Stimulated activated CD4-positive, alpha-beta T cell treated with anti-CD3 and anti-CD28 coated beads, TNF-alpha, amount 100 ng/mL, for 4 hours (primary cell): ENCODE measurements around the gene ADSS2.
"Not testable (repeated sequence)": the region's sequence is repeated elsewhere in the genome, so short reads cannot be mapped to it uniquely, and the experiment has no call there.

Experiments used
- DNase-seq, 3 experiments: peaks; one replicate each; pipeline ENCODE4 v3.0.0-alpha.2; 2020; ENCODE audit warnings: low read depth in 3 of 3

The ADSS2 gene

DNA sequence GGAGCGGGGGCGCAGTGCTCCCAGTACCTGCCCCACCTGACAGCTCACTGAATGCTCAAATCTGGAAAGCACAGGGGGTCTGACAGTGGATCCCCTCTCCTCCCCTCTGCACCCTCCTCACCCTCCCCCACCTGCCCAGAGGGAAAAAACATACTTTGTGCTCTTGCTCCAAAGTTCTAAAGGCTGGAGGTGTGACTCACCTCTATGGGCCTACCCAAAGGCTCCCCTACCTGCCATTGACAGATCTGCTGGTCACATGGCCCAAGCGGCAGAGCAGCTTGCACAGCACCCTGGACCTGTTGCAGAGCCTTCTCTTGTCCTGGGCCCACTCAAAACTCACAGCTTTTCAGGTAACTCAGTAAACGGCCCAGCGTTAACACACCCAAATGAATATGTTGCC lies 55.7 kb downstream of the ADSS2 start:
- no peak for DNase-seq

DNA sequence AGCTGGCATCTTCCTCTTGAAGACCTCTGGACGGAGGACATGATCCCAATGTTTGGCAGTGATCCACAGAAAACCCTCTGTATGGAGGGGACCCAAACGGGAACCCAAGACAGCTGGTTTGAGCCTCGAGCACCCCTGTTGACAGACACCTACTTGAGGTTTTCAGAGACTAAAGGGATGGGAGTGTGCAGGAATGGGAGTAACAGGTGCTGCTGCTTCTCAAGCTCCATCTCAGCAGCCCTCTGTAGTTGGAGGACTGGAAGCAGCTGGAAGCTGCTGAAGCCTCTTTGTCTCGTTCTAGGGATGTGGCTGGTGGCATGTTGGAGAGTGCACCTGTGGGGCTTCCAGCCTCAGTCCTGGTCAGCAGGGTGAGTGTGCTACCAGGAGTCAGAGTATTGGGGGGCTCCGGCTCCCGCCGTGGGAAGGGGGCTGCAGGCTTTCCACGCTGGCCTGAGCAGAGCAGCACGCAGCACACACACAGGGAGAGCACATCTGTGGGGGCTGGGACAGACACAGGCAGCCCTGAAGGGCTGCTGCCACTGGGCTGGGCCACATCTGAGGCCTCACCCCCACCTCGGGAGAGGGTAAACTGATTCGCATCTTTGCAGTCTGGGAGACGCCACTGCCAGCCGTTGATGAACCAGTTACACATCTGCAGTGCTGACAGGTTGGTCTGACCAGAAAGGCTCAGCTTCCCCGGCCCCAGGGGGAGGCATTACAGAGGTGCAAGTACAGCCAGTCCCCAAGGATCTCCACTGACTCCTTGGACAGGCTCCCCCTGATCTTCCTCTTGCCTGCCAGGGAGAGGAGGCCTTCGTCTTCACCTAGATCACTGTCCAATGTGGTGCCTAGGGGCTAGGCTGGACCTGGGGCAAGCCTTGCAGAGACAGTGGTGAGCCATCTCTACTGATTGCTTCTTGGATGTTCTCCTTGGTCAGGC lies 56.6 kb downstream of the ADSS2 start:
- no peak for DNase-seq

DNA sequence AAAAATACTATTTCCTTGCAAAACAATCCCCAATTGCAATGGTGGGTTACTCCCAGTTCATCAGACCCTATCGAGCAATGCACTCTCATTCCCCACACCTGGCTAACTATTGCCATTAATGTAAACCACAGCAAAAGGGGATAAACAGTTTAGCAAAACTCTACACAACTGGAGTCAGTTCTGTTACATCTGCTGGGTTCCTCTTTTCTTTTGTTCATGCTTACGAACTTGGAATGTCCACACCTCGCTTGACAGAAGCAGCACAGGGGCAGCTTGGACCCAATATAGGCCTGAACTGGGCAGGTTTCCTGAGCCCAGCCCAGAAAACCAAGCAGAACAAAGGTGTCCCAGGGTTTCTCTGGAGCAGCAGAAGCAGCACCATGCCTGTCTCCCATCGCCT lies 57.4 kb downstream of the ADSS2 start:
- no peak for DNase-seq

DNA sequence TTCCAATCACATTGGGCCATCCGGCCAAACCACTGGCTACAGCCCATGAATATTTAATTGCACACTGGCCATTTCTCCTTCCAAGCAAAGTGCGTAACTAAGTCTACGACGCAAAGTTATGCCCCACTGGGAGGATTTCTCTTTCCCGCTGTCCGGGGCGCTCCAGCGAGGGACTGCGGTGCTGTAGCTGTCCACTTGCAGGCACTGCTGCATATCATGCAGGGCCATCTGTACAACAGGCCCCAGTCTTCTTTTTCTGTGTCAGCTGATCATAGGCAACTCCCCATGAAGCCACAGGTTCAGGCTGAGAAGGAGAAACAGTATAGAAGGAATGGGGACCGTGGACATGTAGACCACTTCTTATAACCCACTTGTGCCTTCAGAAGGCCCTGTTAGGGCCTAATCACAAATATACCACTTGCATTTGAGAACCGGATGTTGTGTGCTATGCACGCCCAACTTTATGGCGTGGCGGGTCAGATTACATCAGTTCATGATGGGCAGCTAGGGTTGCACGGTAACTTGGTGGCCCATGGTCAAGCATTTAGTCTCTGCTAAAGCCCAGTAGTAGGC lies 58.0 kb downstream of the ADSS2 start:
- no peak for DNase-seq

DNA sequence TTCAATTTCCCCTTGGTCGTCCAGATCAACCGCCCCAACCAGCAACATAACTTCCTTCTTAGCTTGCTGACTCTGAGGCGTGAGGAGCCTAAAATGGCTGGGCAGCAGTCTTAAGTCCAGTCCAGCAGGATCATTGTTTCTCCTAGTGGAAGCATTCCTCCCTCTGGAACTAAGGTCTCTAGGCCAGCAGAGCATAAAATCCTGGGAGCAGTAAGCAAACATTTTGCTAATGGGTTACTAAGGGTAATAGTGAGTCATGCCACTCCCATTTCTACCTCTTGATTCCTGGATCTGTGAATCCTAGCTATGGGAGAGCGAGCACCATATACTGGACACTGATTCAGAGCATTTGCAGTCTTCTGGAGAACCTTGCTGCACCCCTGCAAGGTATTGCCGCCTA lies 59.9 kb downstream of the ADSS2 start:
- no peak for DNase-seq

GRCh38 chr1:244388961-244389360 lies 62.7 kb downstream of the ADSS2 start:
- DNase-seq, result no peak

DNA sequence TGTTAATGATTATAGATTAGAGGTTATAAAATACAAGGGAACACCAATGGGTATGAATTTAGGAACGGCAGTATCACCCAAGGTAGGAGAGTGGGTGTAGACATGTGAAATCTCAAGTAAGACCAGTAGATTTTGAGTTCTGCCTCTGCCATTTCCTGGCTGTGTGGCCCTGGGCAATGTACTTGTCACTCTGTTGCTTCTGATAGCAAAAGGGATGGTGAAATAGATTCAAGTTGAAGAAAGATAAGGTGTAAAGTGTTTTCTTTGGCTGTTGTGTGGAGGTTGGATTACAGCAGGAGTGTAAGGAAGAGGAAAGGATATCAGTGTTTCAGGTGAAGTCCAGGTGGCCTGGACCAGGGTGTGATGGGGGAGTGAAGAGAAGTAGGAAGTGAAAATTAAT lies 64.3 kb downstream of the ADSS2 start:
- no peak for DNase-seq

GRCh38 chr1:244386595-244386994 lies 65.1 kb downstream of the ADSS2 start:
- no peak for DNase-seq

DNA sequence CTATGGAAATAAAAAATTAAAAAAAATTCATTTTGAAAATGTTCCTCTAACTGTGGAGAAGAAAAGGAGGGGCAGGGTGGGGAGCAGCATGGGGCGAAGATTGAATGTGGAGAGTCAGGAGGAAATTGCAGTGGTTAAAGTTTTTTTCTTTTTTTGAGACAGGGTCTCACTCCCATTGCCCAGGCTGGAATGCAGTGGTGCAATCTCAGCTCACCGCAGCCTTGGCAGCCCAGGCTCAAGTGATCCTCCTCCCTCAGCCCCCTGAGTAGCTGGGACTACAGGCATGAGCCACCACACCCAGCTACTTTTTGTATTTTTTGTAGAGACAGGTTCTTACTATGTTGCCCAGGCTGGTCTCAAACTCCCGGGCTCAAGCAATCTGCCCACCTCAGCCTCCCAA lies 67.6 kb downstream of the ADSS2 start:
- DNase-seq, result no peak

DNA sequence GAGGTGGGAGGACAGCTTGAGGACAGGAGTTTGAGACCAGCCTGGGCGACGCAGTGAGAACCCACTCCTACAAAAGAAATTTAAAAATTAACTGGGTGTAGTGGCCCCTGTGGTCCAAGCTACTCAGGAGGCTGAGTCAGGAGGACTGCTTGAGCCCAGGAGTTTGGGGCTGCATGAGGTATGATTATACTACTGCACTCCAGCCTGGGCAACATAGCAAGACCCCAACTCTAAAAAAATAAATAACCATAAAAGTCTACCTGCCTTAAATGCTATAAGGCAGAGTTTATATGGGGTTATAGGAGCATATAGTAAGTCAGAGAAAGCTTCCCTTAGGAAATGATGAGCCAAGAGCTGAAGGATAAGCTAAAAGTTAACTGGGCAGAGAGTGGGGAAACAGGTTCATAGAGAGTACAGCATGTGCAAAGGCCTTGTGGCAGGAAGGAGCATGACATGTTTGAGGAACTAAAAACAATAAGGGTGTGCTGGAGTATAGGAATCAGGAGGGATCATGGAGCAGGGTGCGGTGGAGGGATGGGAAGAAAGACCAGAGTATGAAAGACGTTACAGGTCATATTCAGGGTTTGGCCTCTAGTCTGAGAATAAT lies 68.3 kb downstream of the ADSS2 start:
- no peak for DNase-seq

- no peak for DNase-seq
These were observed 69.7 kb downstream of the ADSS2 start for GRCh38 chr1:244381878-244382565.

DNA sequence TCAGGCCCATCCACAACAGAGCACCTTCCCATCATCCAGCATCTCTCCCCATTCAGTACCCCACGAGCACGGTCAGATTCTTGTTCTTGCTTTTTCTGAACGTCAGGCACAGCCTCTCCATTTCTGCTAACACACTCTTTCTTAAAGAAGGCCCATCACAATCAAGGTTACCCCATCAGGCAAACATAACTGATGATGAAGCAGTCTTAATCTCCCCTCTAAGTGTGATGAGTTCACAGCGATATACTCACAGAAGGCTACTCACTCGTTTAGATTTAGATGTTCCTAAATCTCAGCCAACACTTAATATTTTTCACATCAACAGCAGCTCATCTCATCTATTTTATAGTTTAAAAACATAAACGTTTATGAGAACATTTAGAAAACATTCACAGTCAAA lies 75.6 kb downstream of the ADSS2 start:
- no peak for DNase-seq

DNA sequence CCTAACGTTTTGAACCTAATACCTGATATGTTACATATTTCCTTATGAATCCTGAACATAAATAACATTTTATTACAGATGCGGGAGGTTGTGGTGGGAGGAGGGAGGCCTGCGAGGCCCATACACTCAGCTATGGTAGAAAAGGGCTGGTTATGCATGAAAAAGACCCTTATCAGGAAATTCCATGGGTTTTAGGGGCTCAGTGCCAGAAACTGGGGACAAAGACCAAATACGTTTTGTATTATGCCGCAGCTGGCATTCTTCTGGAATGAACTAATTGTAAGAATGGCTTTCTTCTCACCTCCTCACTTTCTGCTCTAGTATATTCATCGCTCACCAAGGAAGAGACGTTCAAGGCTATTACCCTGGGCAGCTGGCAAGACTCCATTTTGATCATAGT lies 76.7 kb downstream of the ADSS2 start:
- no peak for DNase-seq

DNA sequence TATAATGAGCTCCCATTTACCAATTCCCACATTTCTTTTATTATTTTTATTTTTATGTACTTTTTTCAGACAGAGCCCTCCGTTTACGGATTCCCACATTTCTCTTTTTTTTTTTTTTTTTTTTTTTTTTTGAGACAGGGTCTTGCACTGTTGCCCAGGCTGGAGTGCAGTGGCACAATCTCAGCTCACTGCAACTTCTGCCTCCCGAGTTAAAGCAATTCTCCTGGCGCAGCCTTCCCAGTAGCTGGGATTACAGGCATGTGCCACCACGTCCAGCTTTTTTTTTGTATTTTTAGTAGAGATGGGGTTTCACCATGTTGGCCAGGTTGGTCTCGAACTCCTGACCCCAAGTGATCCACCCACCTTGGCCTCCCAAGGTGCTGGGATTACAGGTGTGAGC lies 77.2 kb downstream of the ADSS2 start:
- DNase-seq, result not testable (repeated sequence)

- DNase-seq, result no peak
These were observed 80.2 kb downstream of the ADSS2 start for GRCh38 chr1:244371242-244372141.

DNA sequence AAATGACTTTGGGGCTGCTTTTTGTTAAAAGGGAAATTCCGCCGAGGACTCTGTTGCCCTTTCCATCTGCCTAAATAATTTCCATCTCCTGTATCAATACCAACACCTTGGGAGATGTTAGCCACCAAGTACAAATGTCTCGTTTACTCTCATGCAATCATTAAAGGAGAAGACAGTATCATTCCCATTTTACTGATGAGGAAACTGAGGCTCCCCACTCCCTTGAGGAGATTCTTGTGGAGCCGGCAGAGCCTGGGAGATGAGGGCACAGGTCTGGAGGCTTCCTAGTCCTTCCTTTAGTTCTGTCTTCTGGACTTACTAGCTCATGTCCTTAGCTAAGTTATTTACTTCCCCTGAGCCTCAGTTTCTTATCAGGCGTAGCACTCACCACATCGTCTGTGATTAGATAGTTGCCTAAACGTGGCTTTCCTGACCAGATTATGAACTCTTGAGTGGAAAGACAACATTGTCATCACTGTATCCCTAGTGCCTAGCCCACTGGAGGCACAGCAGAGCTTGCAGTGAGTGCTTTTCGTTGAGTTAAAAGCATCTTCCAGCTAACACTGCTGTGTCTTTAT lies 81.6 kb downstream of the ADSS2 start:
- DNase-seq, result no peak

GRCh38 chr1:244369256-244370057 lies 82.3 kb downstream of the ADSS2 start:
- no peak for DNase-seq

DNA sequence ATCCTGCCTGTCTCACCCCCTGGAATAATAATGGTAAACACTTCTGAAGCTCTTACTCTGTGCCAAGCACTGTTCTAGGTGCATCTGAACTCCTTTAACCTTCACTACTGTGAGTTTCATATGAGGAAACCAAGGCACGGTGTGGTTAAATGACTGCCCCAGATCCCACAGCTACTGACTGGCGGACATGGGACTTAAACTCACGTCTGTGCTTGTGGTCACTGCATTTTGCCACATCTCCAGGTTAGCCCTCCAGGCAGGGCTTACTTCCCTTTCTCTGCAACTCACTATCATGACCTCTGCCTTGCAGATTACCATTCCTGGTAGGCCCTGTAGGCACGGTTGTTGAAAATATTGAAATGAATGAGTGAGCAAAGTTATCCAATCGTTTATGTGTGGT lies 83.4 kb downstream of the ADSS2 start:
- DNase-seq, result no peak

GRCh38 chr1:244367399-244368114 lies 84.2 kb downstream of the ADSS2 start:
- no peak for DNase-seq
